Measurements from ENCODE around the gene APOO.

APOO gene

DNA sequence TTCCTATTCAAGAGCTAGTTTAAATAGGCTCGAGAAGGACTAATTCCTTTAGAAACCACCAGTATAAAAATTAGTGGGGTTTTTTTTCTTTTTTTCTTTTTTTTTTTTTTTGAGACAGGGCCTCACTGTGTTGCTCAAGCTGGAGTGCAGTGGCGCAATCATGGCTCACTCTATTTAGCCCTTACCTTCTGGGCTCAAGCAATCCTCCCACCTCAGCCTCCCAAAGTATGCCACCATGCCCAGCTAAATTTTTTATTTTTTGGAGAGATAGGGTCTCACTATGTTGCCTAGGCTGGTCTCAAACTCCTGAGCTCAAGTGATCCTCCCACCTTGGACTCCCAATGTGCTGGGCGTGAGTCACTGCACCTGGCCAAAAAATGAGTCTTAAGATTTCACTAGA, 52.8 kb downstream of the APOO start:
- Histone ChIP-seq H3K4me2 (ENCODE audit: low read length) (no peak overlapping the region), H2AFZ (ENCODE audit: low read length) (no peak overlapping the region), H3K4me3 (ENCODE audit: low read depth, low read length, poor library complexity, severe bottlenecking) (no peak overlapping the region), H3K9me3 (ENCODE audit: low read length) (no peaks in the 10 kb centered on the region), H3K4me1 (ENCODE audit: insufficient read depth, low read length, severe bottlenecking) (no peaks in the 10 kb centered on the region), H3K9me2 (ENCODE audit: low read depth, low read length) (no peaks in the 10 kb centered on the region), H3F3A (ENCODE audit: insufficient read depth, low read length) (no peaks in the 10 kb centered on the region), H3K79me2 (ENCODE audit: insufficient read depth, low read length) (no peaks in the 10 kb centered on the region), H3K27ac (ENCODE audit: low read depth, low read length, poor library complexity, severe bottlenecking) (no peak overlapping the region), H3K27me3 (ENCODE audit: insufficient read depth, low read length) (no peaks in the 10 kb centered on the region), H3K9ac (ENCODE audit: low read length) (no peak overlapping the region), H3K36me3 (ENCODE audit: insufficient read depth, low read length) (no peaks in the 10 kb centered on the region), H4K20me1 (ENCODE audit: insufficient read depth, low read length) (no peaks in the 10 kb centered on the region)
- TF ChIP-seq EZH2 (IDR thresholded peaks at IDR 0.05; ENCODE audit: borderline replicate concordance, low read length) = no peak
- TF ChIP-seq, protein P1, sequence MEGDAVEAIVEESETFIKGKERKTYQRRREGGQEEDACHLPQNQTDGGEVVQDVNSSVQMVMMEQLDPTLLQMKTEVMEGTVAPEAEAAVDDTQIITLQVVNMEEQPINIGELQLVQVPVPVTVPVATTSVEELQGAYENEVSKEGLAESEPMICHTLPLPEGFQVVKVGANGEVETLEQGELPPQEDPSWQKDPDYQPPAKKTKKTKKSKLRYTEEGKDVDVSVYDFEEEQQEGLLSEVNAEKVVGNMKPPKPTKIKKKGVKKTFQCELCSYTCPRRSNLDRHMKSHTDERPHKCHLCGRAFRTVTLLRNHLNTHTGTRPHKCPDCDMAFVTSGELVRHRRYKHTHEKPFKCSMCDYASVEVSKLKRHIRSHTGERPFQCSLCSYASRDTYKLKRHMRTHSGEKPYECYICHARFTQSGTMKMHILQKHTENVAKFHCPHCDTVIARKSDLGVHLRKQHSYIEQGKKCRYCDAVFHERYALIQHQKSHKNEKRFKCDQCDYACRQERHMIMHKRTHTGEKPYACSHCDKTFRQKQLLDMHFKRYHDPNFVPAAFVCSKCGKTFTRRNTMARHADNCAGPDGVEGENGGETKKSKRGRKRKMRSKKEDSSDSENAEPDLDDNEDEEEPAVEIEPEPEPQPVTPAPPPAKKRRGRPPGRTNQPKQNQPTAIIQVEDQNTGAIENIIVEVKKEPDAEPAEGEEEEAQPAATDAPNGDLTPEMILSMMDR (IDR thresholded peaks at IDR 0.05; ENCODE audit: low read length) = no peak

DNA sequence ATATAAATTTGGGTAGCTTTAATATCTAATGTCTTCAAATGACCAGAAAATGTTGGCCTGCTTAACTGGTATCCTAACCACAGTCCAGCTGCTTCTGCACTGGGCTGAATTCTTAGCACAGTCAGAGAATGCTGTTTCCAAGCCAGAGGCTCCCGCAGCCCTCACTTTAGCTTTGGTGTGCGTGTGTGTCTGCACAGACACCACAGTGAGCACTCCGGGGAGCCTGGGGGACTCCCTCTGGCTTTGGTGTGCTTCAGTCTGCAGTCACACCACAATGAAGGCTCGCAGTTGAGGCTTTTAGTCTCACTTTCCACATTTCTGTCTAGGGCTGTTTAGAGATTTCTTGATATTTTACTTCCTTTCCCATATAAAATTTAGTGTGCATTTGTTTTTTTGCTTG, 53.6 kb downstream of the APOO start:
- TF ChIP-seq, protein P1 (IDR thresholded peaks at IDR 0.05; ENCODE audit: low read length) = no peak
- H3K4me2 ChIP-seq (ENCODE audit: low read length) = no peak overlapping the region
- H3K79me2 ChIP-seq (ENCODE audit: insufficient read depth, low read length) = no peaks in the 10 kb centered on the region
- no peaks in the 10 kb centered on the region for H3K4me1 ChIP-seq (ENCODE audit: insufficient read depth, low read length, severe bottlenecking)
- no peak overlapping the region for H3K27ac ChIP-seq (ENCODE audit: low read depth, low read length, poor library complexity, severe bottlenecking)
- H3K9me3 ChIP-seq (ENCODE audit: low read length) = no peaks in the 10 kb centered on the region
- no peaks in the 10 kb centered on the region for H3F3A ChIP-seq (ENCODE audit: insufficient read depth, low read length)
- H3K9me2 ChIP-seq (ENCODE audit: low read depth, low read length) = no peaks in the 10 kb centered on the region
- no peaks in the 10 kb centered on the region for H3K27me3 ChIP-seq (ENCODE audit: insufficient read depth, low read length)
- no peaks in the 10 kb centered on the region for H3K36me3 ChIP-seq (ENCODE audit: insufficient read depth, low read length)
- no peak overlapping the region for H2AFZ ChIP-seq (ENCODE audit: low read length)
- H4K20me1 ChIP-seq (ENCODE audit: insufficient read depth, low read length) = no peaks in the 10 kb centered on the region
- H3K9ac ChIP-seq (ENCODE audit: low read length) = no peak overlapping the region
- H3K4me3 ChIP-seq (ENCODE audit: low read depth, low read length, poor library complexity, severe bottlenecking) = no peak overlapping the region

DNA sequence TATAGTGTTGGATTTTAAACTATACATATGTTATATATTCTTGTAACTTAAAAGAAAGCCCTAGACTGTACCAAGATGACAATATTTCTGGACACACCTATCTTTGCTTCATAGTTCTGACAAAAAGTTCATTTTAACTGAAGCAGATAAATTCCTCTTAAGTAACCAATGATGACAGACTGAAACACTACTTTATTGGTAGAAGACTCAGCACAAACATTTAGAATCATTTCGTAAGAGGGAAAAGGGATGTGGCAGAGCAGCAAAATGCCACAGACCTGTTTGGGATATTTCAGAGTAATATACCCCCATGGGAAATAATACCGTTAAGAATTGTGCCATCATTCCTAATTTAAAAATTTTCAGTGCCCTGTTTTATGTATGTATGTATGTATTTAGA, 56.2 kb downstream of the APOO start:
- no peaks in the 10 kb centered on the region for H3K9me3 ChIP-seq (ENCODE audit: low read length)
- H3K4me1 ChIP-seq (ENCODE audit: insufficient read depth, low read length, severe bottlenecking) = no peaks in the 10 kb centered on the region
- H3K79me2 ChIP-seq (ENCODE audit: insufficient read depth, low read length) = no peaks in the 10 kb centered on the region
- no peaks in the 10 kb centered on the region for H4K20me1 ChIP-seq (ENCODE audit: insufficient read depth, low read length)
- H3F3A ChIP-seq (ENCODE audit: insufficient read depth, low read length) = no peaks in the 10 kb centered on the region
- H3K27me3 ChIP-seq (ENCODE audit: insufficient read depth, low read length) = no peaks in the 10 kb centered on the region
- H2AFZ ChIP-seq (ENCODE audit: low read length) = no peak overlapping the region
- H3K9me2 ChIP-seq (ENCODE audit: low read depth, low read length) = no peaks in the 10 kb centered on the region
- H3K27ac ChIP-seq (ENCODE audit: low read depth, low read length, poor library complexity, severe bottlenecking) = no peak overlapping the region
- H3K4me3 ChIP-seq (ENCODE audit: low read depth, low read length, poor library complexity, severe bottlenecking) = no peak overlapping the region
- TF ChIP-seq, protein P1 (IDR thresholded peaks at IDR 0.05; ENCODE audit: low read length) = no peak
- no peak for TF ChIP-seq EZH2 (IDR thresholded peaks at IDR 0.05; ENCODE audit: borderline replicate concordance, low read length)
- H3K36me3 ChIP-seq (ENCODE audit: insufficient read depth, low read length) = no peaks in the 10 kb centered on the region
- no peak overlapping the region for H3K9ac ChIP-seq (ENCODE audit: low read length)
- no peak overlapping the region for H3K4me2 ChIP-seq (ENCODE audit: low read length)

All from OCI-LY1 (cell line).